Measurements from ENCODE around the gene FJX1. TPM values are rescaled to one million over a fixed set of nuclear protein-coding genes. Genes with fewer than 3 reads are reported as not detected.

FJX1 gene
- total and polyA plus RNA-seq, 8 donors = 2.2 to 13.3 (median 3.7) TPM

DNA sequence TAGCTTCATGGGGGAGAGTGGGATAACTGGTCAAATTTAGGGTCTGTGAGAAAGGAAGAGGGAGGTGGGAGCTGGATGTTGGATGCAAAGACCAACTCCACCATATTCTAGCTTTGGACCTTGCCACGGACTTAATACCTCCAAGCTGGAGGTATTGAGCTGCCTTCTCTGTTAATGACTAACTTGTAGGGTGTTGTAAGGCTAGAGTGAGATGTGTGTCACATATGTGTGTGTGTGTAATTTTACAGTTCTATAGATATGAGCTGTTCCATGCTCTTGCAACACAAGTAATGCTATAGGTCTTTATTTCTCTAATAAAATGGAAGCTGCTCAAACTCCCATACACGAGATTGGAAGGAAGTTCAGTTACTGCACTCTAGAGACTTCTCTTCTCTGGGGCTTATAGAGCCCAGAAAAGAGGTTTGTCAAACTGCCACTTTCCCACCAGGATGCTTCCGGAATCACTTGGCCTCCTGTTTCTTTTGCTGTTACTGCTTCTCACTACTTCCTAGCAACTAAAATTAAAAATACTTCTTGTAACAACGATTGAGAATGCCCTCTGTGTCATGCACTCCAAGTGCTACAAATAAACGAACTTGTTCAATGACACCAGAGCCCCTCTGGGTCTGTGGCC is 16.0 kb upstream of the FJX1 start:
- Histone ChIP-seq H3K27ac (no peak overlapping the region), H3K27me3 (no peaks in the 10 kb centered on the region), H3K36me3 (no peaks in the 10 kb centered on the region), H3K4me1 (no peaks in the 10 kb centered on the region), H3K9me3 (no peaks in the 10 kb centered on the region), H3K4me3 (no peak overlapping the region)
- no peak for ATAC-seq
- intact Hi-C loops (cut with DNase I) = no loop called here
- DNase-seq = no peak
- TF ChIP-seq, protein P1, sequence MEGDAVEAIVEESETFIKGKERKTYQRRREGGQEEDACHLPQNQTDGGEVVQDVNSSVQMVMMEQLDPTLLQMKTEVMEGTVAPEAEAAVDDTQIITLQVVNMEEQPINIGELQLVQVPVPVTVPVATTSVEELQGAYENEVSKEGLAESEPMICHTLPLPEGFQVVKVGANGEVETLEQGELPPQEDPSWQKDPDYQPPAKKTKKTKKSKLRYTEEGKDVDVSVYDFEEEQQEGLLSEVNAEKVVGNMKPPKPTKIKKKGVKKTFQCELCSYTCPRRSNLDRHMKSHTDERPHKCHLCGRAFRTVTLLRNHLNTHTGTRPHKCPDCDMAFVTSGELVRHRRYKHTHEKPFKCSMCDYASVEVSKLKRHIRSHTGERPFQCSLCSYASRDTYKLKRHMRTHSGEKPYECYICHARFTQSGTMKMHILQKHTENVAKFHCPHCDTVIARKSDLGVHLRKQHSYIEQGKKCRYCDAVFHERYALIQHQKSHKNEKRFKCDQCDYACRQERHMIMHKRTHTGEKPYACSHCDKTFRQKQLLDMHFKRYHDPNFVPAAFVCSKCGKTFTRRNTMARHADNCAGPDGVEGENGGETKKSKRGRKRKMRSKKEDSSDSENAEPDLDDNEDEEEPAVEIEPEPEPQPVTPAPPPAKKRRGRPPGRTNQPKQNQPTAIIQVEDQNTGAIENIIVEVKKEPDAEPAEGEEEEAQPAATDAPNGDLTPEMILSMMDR (IDR thresholded peaks at IDR 0.05) = no peak
- FAIRE-seq = no peak
- WGBS, 2 donors = 36 to 49% methylated on average over 5 of the region's 5 CpGs

DNA sequence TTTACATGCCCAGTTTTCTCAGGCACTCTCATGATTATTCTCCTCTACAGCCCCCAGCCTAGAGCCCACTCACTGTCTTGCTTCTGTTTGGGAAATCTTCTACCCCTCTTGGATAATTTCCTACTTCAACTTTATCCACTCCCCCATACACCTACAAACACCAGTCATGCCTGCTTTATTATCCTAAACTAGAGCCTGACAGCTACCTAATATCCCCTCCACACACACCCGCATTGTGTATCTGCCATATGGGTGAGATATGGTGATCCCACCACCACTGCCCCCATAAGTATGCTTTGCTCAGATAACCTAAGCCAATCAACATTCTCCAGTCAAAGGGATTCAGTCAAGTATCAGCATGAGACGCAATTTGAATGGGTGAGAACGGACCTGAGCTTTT is 15.3 kb upstream of the FJX1 start:
- no peak for FAIRE-seq
- intact Hi-C loops (cut with DNase I) = no loop called here
- H3K36me3 ChIP-seq = no peaks in the 10 kb centered on the region
- 84 to 88% methylated on average over 3 of the region's 3 CpGs for WGBS, 2 donors
- ATAC-seq = no peak
- TF ChIP-seq, protein P1 (IDR thresholded peaks at IDR 0.05) = no peak
- no peaks in the 10 kb centered on the region for H3K9me3 ChIP-seq
- H3K4me3 ChIP-seq = no peak overlapping the region
- H3K27ac ChIP-seq = no peak overlapping the region
- no peaks in the 10 kb centered on the region for H3K4me1 ChIP-seq
- no peak for DNase-seq
- no peaks in the 10 kb centered on the region for H3K27me3 ChIP-seq

- 41 to 55% methylated on average over 5 of the region's 5 CpGs for WGBS, 2 donors
- DNase-seq (no peak), ATAC-seq (no peak), FAIRE-seq (no peak)
- H3K4me3 ChIP-seq = no peak overlapping the region
- TF ChIP-seq, protein P1 (IDR thresholded peaks at IDR 0.05) = no peak
- intact Hi-C loops (cut with DNase I) = no loop called here
- no peaks in the 10 kb centered on the region for H3K36me3 ChIP-seq
- H3K27ac ChIP-seq = no peak overlapping the region
- H3K27me3 ChIP-seq = no peaks in the 10 kb centered on the region
- H3K4me1 ChIP-seq = no peaks in the 10 kb centered on the region
- no peaks in the 10 kb centered on the region for H3K9me3 ChIP-seq
Measured at GRCh38 chr11:35605706-35606105, 12.6 kb upstream of the FJX1 start.

DNA sequence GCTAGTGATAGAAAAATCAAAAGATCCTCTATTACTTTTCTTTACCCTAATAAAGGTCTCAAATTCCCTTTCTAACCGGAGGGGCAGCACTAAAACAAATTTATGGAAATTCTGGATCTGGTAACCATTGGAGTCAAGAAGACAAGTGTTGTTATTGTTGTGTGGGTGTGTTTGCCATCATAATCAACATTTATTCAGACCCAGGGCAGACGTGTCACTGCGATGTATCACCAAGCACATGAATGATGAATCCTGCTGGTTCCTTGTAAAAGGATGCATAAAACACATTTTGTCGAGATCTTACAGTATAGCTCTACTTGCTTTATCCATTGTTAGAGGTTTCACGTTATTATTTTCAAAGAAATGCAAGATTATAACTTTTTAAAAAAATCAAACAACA is 12.1 kb upstream of the FJX1 start:
- FAIRE-seq (no peak), DNase-seq (no peak), ATAC-seq (no peak)
- Histone ChIP-seq H3K27ac (no peak overlapping the region), H3K4me1 (no peaks in the 10 kb centered on the region), H3K27me3 (no peaks in the 10 kb centered on the region), H3K4me3 (no peak overlapping the region), H3K36me3 (no peaks in the 10 kb centered on the region), H3K9me3 (no peaks in the 10 kb centered on the region)
- TF ChIP-seq, protein P1 (IDR thresholded peaks at IDR 0.05) = no peak
- intact Hi-C loops (cut with DNase I) = no loop called here
- 65 to 74% methylated on average over 5 of the region's 5 CpGs for WGBS, 2 donors

- intact Hi-C loops (cut with DNase I) = no loop called here
- TF ChIP-seq, protein P1 (IDR thresholded peaks at IDR 0.05) = no peak
- no peak for DNase-seq
- FAIRE-seq = no peak
- WGBS, 2 donors = 71 to 84% methylated on average over 4 of the region's 4 CpGs
- H3K4me1 ChIP-seq = no peaks in the 10 kb centered on the region
- H3K36me3 ChIP-seq = no peaks in the 10 kb centered on the region
- ATAC-seq = no peak
- H3K27ac ChIP-seq = no peak overlapping the region
- no peaks in the 10 kb centered on the region for H3K27me3 ChIP-seq
- H3K4me3 ChIP-seq = no peak overlapping the region
- no peaks in the 10 kb centered on the region for H3K9me3 ChIP-seq
Measured at GRCh38 chr11:35608502-35608901, 9.8 kb upstream of the FJX1 start.

Data from pancreas (tissue), 10 donors.